WTC11 (cell line): ENCODE results near the gene KBTBD12. TPM values are rescaled to one million over a fixed set of nuclear protein-coding genes. Genes with fewer than 3 reads are reported as not detected.

Source experiments
- ATAC-seq: fragments of 200-7000 bp; cut with Tn5 transposase; 2 replicates; pipeline ENCODE4 v1.10.0; 2021; ENCODE audit warnings: mild to moderate bottlenecking, moderate library complexity
- CTCF ChIA-PET: fragments of 300-600 bp; sonication (Branson Sonifier 250); formaldehyde crosslinking; loops from one replicate; lab custom pipeline; 2021; ENCODE audit warnings: antibody characterized with exemption; lab: Charles Lee
- POLR2A ChIA-PET: fragments of 350-600 bp; sonication (Branson Sonifier 250); formaldehyde crosslinking; loops from one replicate; lab custom pipeline; 2021; ENCODE audit warnings: antibody characterized with exemption; lab: Charles Lee
- DNase-seq: peaks from one replicate; pipeline ENCODE4 v3.0.0; 2021; ENCODE audit warnings: low spot score
- H3K27ac Mint-ChIP-seq: 2 replicates; pipeline ENCODE4 v1.8.0; 2021; ENCODE audit warnings: mixed read lengths
- H3K27me3 Mint-ChIP-seq: 2 replicates; pipeline ENCODE4 v1.8.0; 2021; ENCODE audit warnings: low read depth, mild to moderate bottlenecking, moderate library complexity, mixed read lengths
- H3K36me3 Mint-ChIP-seq: 2 replicates; pipeline ENCODE4 v1.8.0; 2021; ENCODE audit warnings: mixed read lengths
- H3K4me1 Mint-ChIP-seq: 2 replicates; pipeline ENCODE4 v1.8.0; 2022; ENCODE audit warnings: mixed read lengths
- H3K4me3 Mint-ChIP-seq: 2 replicates; pipeline ENCODE4 v1.8.0; 2021; ENCODE audit warnings: mild to moderate bottlenecking, moderate library complexity, mixed read lengths
- H3K9me3 Mint-ChIP-seq: 2 replicates; pipeline ENCODE4 v1.8.0; 2021; ENCODE audit warnings: mixed read lengths
- AFF4 ChIP-seq: sonication (generic); formaldehyde crosslinking; IDR thresholded peaks from 2 replicates; pipeline ENCODE4 v1.8.1; 2023; ENCODE audit warnings: mild to moderate bottlenecking, missing genetic modification reagents, borderline replicate concordance
- CDX4 ChIP-seq: fragments of 250-450 bp; sonication (Bioruptor Pico); IDR thresholded peaks from 2 replicates; pipeline ENCODE4 v1.9.0; 2021; ENCODE audit warnings: moderate library complexity, mild to moderate bottlenecking, inconsistent platforms, borderline replicate concordance
- EMX1 ChIP-seq: fragments of 250-450 bp; sonication (Bioruptor Pico); IDR thresholded peaks from 2 replicates; pipeline ENCODE4 v1.8.0; 2021; ENCODE audit warnings: mild to moderate bottlenecking
- GABPB1 ChIP-seq: sonication (generic); formaldehyde crosslinking; IDR thresholded peaks from 2 replicates; pipeline ENCODE4 v1.8.1; 2023; ENCODE audit warnings: mild to moderate bottlenecking, missing genetic modification reagents
- NR3C1 ChIP-seq: sonication (generic); formaldehyde crosslinking; conservative IDR thresholded peaks from 2 replicates; pipeline ENCODE4 v1.8.1; 2023; ENCODE audit warnings: low read depth, mild to moderate bottlenecking, missing genetic modification reagents
- SMAD4 ChIP-seq: sonication (generic); formaldehyde crosslinking; IDR thresholded peaks from 2 replicates; pipeline ENCODE4 v1.8.0; 2022; ENCODE audit warnings: mild to moderate bottlenecking, missing genetic modification reagents
- STAT6 ChIP-seq: sonication (generic); formaldehyde crosslinking; conservative IDR thresholded peaks from 2 replicates; pipeline ENCODE4 v1.8.1; 2023; ENCODE audit warnings: mild to moderate bottlenecking, low read depth, missing genetic modification reagents, moderate library complexity
- ZBTB21 ChIP-seq: sonication (generic); formaldehyde crosslinking; IDR thresholded peaks from 2 replicates; pipeline ENCODE4 v1.8.1; 2023; ENCODE audit warnings: mild to moderate bottlenecking, missing genetic modification reagents, borderline replicate concordance
- ZNF121 ChIP-seq: sonication (generic); formaldehyde crosslinking; IDR thresholded peaks from 2 replicates; pipeline ENCODE4 v1.8.0; 2023; ENCODE audit warnings: missing genetic modification reagents
- ZNF396 ChIP-seq: fragments of 250-450 bp; sonication (Bioruptor Pico); IDR thresholded peaks from 2 replicates; pipeline ENCODE4 v1.8.0; 2021; ENCODE audit warnings: mild to moderate bottlenecking, moderate library complexity, borderline replicate concordance
- ZNF423 ChIP-seq: fragments of 250-450 bp; sonication (Bioruptor Pico); IDR thresholded peaks from 2 replicates; pipeline ENCODE4 v2.1.2; 2022; ENCODE audit warnings: mild to moderate bottlenecking, moderate library complexity
- ZNF512 ChIP-seq: sonication (generic); formaldehyde crosslinking; IDR thresholded peaks from 2 replicates; pipeline ENCODE4 v1.8.1; 2022; ENCODE audit warnings: missing genetic modification reagents, borderline replicate concordance
- total RNA-seq: library from RNA; stranded (reverse); gene quantifications from 3 replicates; pipeline ENCODE4 v1.2.3, GENCODE V29; 2021
- TF ChIP-seq, protein P1 (sequence below): sonication (generic); formaldehyde crosslinking; IDR thresholded peaks from 2 replicates; pipeline ENCODE4 v1.8.1; 2023; ENCODE audit warnings: mild to moderate bottlenecking, missing genetic modification reagents, moderate library complexity
- TF ChIP-seq, protein P2 (sequence below): sonication (generic); formaldehyde crosslinking; IDR thresholded peaks from 2 replicates; pipeline ENCODE4 v1.8.0; 2022; ENCODE audit warnings: mild to moderate bottlenecking, missing genetic modification reagents
- TF ChIP-seq, protein P3 (sequence below): sonication (generic); formaldehyde crosslinking; IDR thresholded peaks from 2 replicates; pipeline ENCODE4 v1.8.1; 2023; ENCODE audit warnings: mild to moderate bottlenecking, missing genetic modification reagents, moderate library complexity
- TF ChIP-seq, protein P4 (sequence below): fragments of 250-450 bp; sonication (Bioruptor Pico); IDR thresholded peaks from 2 replicates; pipeline ENCODE4 v1.9.0; 2021; ENCODE audit warnings: mild to moderate bottlenecking
- TF ChIP-seq, protein P5 (sequence below): sonication (generic); formaldehyde crosslinking; IDR thresholded peaks from 2 replicates; pipeline ENCODE4 v1.8.1; 2022; ENCODE audit warnings: low read depth, missing genetic modification reagents, borderline replicate concordance

The KBTBD12 gene
- total RNA-seq, 1 experiment from 2014 or later = 0.22 TPM

GRCh38 chr3:127908202-127908601, 6.8 kb upstream of the KBTBD12 start:
- DNase-seq (no peak), ATAC-seq (no peak)
- POLR2A ChIA-PET = no interaction called here
- CTCF ChIA-PET = no interaction called here
- H3K27ac Mint-ChIP-seq = no peak overlapping the region
- H3K27me3 Mint-ChIP-seq = peaks cover 50% of the 10 kb centered on the region
- TF ChIP-seq GABPB1 (CRISPR knock-in tag) (no peak), ZNF396 (CRISPR knock-in tag) (no peak), ZNF423 (CRISPR knock-in tag) (no peak), SMAD4 (CRISPR knock-in tag) (no peak)
- TF ChIP-seq, protein P1, sequence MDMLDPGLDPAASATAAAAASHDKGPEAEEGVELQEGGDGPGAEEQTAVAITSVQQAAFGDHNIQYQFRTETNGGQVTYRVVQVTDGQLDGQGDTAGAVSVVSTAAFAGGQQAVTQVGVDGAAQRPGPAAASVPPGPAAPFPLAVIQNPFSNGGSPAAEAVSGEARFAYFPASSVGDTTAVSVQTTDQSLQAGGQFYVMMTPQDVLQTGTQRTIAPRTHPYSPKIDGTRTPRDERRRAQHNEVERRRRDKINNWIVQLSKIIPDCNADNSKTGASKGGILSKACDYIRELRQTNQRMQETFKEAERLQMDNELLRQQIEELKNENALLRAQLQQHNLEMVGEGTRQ (CRISPR knock-in tag) = peak; percentile 43; the same call in 1 of the 2 replicates
- no peaks in the 10 kb centered on the region for H3K4me1 Mint-ChIP-seq
- no peaks in the 10 kb centered on the region for H3K36me3 Mint-ChIP-seq
- H3K4me3 Mint-ChIP-seq = no peak overlapping the region
- H3K9me3 Mint-ChIP-seq = peaks cover 7% of the 10 kb centered on the region

DNA sequence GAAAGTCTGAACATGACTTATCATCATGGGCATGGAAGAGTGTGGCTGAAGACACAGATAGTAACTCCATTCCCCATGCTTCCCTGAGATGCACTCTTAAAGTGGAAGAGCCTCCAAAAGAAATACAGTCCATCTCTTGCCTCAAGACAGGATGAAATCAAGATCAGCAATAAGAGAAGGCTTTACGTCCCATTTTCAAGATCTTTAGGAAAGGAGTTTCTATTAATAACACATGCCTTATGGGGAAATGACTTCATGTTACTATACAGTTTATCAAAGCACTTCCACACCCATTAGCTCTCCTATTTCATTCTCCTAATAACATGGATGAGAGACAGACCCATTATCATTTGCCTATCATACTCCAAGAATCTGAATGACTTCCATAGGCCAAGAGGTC, 6.1 kb upstream of the KBTBD12 start:
- Mint-ChIP-seq H3K4me3 (no peak overlapping the region), H3K27me3 (peaks cover 50% of the 10 kb centered on the region), H3K9me3 (peaks cover 14% of the 10 kb centered on the region), H3K36me3 (peaks cover 5% of the 10 kb centered on the region; the same call in 1 of the 2 replicates), H3K27ac (no peak overlapping the region), H3K4me1 (no peaks in the 10 kb centered on the region)
- no peak for DNase-seq
- ATAC-seq = no peak
- CTCF ChIA-PET = interaction anchor here (1.1 kb wide), 1 partner anchor 225 kb away, joined by 3 read pairs; no protein-coding TSS in a partner anchor
- POLR2A ChIA-PET = no interaction called here
- TF ChIP-seq STAT6 (CRISPR knock-in tag) (no peak), AFF4 (CRISPR knock-in tag) (no peak), GABPB1 (CRISPR knock-in tag) (no peak), ZBTB21 (CRISPR knock-in tag) (no peak), EMX1 (CRISPR knock-in tag) (no peak), ZNF121 (CRISPR knock-in tag) (no peak), CDX4 (CRISPR knock-in tag) (no peak), NR3C1 (CRISPR knock-in tag) (no peak), ZNF512 (CRISPR knock-in tag) (no peak)
- TF ChIP-seq, protein P2, sequence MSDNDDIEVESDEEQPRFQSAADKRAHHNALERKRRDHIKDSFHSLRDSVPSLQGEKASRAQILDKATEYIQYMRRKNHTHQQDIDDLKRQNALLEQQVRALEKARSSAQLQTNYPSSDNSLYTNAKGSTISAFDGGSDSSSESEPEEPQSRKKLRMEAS (CRISPR knock-in tag) = no peak
- TF ChIP-seq, protein P3, sequence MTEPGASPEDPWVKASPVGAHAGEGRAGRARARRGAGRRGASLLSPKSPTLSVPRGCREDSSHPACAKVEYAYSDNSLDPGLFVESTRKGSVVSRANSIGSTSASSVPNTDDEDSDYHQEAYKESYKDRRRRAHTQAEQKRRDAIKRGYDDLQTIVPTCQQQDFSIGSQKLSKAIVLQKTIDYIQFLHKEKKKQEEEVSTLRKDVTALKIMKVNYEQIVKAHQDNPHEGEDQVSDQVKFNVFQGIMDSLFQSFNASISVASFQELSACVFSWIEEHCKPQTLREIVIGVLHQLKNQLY (CRISPR knock-in tag) = no peak
- TF ChIP-seq, protein P4, sequence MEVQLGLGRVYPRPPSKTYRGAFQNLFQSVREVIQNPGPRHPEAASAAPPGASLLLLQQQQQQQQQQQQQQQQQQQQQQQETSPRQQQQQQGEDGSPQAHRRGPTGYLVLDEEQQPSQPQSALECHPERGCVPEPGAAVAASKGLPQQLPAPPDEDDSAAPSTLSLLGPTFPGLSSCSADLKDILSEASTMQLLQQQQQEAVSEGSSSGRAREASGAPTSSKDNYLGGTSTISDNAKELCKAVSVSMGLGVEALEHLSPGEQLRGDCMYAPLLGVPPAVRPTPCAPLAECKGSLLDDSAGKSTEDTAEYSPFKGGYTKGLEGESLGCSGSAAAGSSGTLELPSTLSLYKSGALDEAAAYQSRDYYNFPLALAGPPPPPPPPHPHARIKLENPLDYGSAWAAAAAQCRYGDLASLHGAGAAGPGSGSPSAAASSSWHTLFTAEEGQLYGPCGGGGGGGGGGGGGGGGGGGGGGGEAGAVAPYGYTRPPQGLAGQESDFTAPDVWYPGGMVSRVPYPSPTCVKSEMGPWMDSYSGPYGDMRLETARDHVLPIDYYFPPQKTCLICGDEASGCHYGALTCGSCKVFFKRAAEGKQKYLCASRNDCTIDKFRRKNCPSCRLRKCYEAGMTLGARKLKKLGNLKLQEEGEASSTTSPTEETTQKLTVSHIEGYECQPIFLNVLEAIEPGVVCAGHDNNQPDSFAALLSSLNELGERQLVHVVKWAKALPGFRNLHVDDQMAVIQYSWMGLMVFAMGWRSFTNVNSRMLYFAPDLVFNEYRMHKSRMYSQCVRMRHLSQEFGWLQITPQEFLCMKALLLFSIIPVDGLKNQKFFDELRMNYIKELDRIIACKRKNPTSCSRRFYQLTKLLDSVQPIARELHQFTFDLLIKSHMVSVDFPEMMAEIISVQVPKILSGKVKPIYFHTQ (CRISPR knock-in tag) = no peak
- TF ChIP-seq, protein P5, sequence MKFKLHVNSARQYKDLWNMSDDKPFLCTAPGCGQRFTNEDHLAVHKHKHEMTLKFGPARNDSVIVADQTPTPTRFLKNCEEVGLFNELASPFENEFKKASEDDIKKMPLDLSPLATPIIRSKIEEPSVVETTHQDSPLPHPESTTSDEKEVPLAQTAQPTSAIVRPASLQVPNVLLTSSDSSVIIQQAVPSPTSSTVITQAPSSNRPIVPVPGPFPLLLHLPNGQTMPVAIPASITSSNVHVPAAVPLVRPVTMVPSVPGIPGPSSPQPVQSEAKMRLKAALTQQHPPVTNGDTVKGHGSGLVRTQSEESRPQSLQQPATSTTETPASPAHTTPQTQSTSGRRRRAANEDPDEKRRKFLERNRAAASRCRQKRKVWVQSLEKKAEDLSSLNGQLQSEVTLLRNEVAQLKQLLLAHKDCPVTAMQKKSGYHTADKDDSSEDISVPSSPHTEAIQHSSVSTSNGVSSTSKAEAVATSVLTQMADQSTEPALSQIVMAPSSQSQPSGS (CRISPR knock-in tag) = no peak
